Astrocyte (in vitro differentiated cells and primary cell): Measurements from ENCODE around the gene GABBR2. TPM values are rescaled to one million over a fixed set of nuclear protein-coding genes. Genes with fewer than 3 reads are reported as not detected.

ENCODE experiments used
- DNase-seq: peaks from one replicate; pipeline ENCODE4 v3.0.0-alpha.2; 2010; ENCODE audit warnings: low read depth
- FAIRE-seq: peaks from 2 replicates; lab custom pipeline; 2011; peaks lifted over from hg19 to GRCh38; lab: Jason Lieb, UNC
- H2AFZ ChIP-seq: 2 replicates; pipeline ENCODE4 v1.6.0; 2012; ENCODE audit warnings: low read depth, low read length, inconsistent platforms
- H3K27ac ChIP-seq: 2 replicates; pipeline ENCODE4 v1.5.1; 2011; ENCODE audit warnings: low read depth, low read length, inconsistent platforms
- H3K27me3 ChIP-seq: 2 replicates; pipeline ENCODE4 v1.6.0; 2011; ENCODE audit warnings: low read length, inconsistent platforms; ENCODE audit not compliant: insufficient read depth
- H3K36me3 ChIP-seq: 2 replicates; pipeline ENCODE4 v1.5.1; 2011; ENCODE audit warnings: low read length, inconsistent platforms; ENCODE audit not compliant: insufficient read depth
- H3K4me1 ChIP-seq: 2 replicates; pipeline ENCODE4 v1.5.1; 2011; ENCODE audit warnings: low read length, inconsistent platforms; ENCODE audit not compliant: insufficient read depth
- H3K4me2 ChIP-seq: 2 replicates; pipeline ENCODE4 v1.6.0; 2012; ENCODE audit warnings: low read length, inconsistent platforms
- H3K4me3 ChIP-seq: 2 replicates; pipeline ENCODE4 v1.5.1; 2011; ENCODE audit warnings: low read depth, mild to moderate bottlenecking, low read length, inconsistent platforms; ENCODE audit not compliant: insufficient read depth
- H3K79me2 ChIP-seq: 2 replicates; pipeline ENCODE4 v1.6.0; 2012; ENCODE audit warnings: mild to moderate bottlenecking, low read length, inconsistent platforms; ENCODE audit not compliant: insufficient read depth
- H3K9ac ChIP-seq: 2 replicates; pipeline ENCODE4 v1.6.0; 2012; ENCODE audit warnings: mild to moderate bottlenecking, low read length, inconsistent platforms
- H3K9me3 ChIP-seq: 2 replicates; pipeline ENCODE4 v1.5.1; 2012; ENCODE audit warnings: low read depth, mild to moderate bottlenecking, low read length, inconsistent platforms; ENCODE audit not compliant: insufficient read depth
- H4K20me1 ChIP-seq: 2 replicates; pipeline ENCODE4 v1.6.0; 2012; ENCODE audit warnings: low read length, inconsistent platforms; ENCODE audit not compliant: insufficient read depth
- H3K27ac Mint-ChIP-seq: one replicate; pipeline ENCODE4 v1.8.0; 2021; ENCODE audit warnings: mild to moderate bottlenecking, mixed read lengths; ENCODE audit not compliant: unreplicated experiment
- H3K27me3 Mint-ChIP-seq: one replicate; pipeline ENCODE4 v1.8.0; 2021; ENCODE audit warnings: low read depth, mixed read lengths; ENCODE audit not compliant: unreplicated experiment
- H3K36me3 Mint-ChIP-seq: one replicate; pipeline ENCODE4 v1.8.0; 2021; ENCODE audit warnings: low read depth, mixed read lengths; ENCODE audit not compliant: unreplicated experiment
- H3K4me1 Mint-ChIP-seq: one replicate; pipeline ENCODE4 v1.8.0; 2021; ENCODE audit warnings: low read depth, mixed read lengths; ENCODE audit not compliant: unreplicated experiment
- H3K4me3 Mint-ChIP-seq: one replicate; pipeline ENCODE4 v1.8.0; 2021; ENCODE audit warnings: mild to moderate bottlenecking, moderate library complexity, mixed read lengths; ENCODE audit not compliant: unreplicated experiment
- H3K9me3 Mint-ChIP-seq: one replicate; pipeline ENCODE4 v1.8.0; 2021; ENCODE audit warnings: mild to moderate bottlenecking, mixed read lengths; ENCODE audit not compliant: unreplicated experiment
- EZH2 ChIP-seq: IDR thresholded peaks from 2 replicates; pipeline ENCODE4 v1.6.1; 2012; ENCODE audit warnings: mild to moderate bottlenecking, low read length, inconsistent platforms; ENCODE audit not compliant: insufficient read depth
- total RNA-seq: library from RNA; stranded (reverse); gene quantifications from 2 replicates; pipeline ENCODE4 v1.2.1, GENCODE V29; 2021
- TF ChIP-seq, protein P1 (sequence below): IDR thresholded peaks from 2 replicates; pipeline ENCODE4 v1.5.1; 2011; ENCODE audit warnings: low read depth, mild to moderate bottlenecking, inconsistent platforms, low read length, moderate library complexity; ENCODE audit not compliant: insufficient read depth

The GABBR2 gene
- total RNA-seq, 1 donor from 2014 or later: 2.0 TPM

GRCh38 chr9:98529841-98530240 lies 178.9 kb downstream of the GABBR2 start:
- H3K9me3 Mint-ChIP-seq: no peaks in the 10 kb centered on the region
- H3K9me3 ChIP-seq: no peaks in the 10 kb centered on the region
- no peak overlapping the region for H3K4me3 ChIP-seq
- no peaks in the 10 kb centered on the region for H3K79me2 ChIP-seq
- no peak overlapping the region for H3K4me2 ChIP-seq
- H3K27me3 ChIP-seq: no peaks in the 10 kb centered on the region
- H4K20me1 ChIP-seq: no peaks in the 10 kb centered on the region
- no peak for DNase-seq
- H2AFZ ChIP-seq: no peak overlapping the region
- H3K27me3 Mint-ChIP-seq: peaks cover 27% of the 10 kb centered on the region
- no peak overlapping the region for H3K27ac ChIP-seq
- TF ChIP-seq, protein P1, sequence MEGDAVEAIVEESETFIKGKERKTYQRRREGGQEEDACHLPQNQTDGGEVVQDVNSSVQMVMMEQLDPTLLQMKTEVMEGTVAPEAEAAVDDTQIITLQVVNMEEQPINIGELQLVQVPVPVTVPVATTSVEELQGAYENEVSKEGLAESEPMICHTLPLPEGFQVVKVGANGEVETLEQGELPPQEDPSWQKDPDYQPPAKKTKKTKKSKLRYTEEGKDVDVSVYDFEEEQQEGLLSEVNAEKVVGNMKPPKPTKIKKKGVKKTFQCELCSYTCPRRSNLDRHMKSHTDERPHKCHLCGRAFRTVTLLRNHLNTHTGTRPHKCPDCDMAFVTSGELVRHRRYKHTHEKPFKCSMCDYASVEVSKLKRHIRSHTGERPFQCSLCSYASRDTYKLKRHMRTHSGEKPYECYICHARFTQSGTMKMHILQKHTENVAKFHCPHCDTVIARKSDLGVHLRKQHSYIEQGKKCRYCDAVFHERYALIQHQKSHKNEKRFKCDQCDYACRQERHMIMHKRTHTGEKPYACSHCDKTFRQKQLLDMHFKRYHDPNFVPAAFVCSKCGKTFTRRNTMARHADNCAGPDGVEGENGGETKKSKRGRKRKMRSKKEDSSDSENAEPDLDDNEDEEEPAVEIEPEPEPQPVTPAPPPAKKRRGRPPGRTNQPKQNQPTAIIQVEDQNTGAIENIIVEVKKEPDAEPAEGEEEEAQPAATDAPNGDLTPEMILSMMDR: no peak
- no peak for TF ChIP-seq EZH2
- FAIRE-seq: no peak
- H3K27ac Mint-ChIP-seq: no peak overlapping the region
- H3K9ac ChIP-seq: no peak overlapping the region
- H3K36me3 Mint-ChIP-seq: no peaks in the 10 kb centered on the region
- H3K4me1 ChIP-seq: no peaks in the 10 kb centered on the region
- peaks cover 7% of the 10 kb centered on the region for H3K4me1 Mint-ChIP-seq
- no peak overlapping the region for H3K4me3 Mint-ChIP-seq
- H3K36me3 ChIP-seq: no peaks in the 10 kb centered on the region

DNA sequence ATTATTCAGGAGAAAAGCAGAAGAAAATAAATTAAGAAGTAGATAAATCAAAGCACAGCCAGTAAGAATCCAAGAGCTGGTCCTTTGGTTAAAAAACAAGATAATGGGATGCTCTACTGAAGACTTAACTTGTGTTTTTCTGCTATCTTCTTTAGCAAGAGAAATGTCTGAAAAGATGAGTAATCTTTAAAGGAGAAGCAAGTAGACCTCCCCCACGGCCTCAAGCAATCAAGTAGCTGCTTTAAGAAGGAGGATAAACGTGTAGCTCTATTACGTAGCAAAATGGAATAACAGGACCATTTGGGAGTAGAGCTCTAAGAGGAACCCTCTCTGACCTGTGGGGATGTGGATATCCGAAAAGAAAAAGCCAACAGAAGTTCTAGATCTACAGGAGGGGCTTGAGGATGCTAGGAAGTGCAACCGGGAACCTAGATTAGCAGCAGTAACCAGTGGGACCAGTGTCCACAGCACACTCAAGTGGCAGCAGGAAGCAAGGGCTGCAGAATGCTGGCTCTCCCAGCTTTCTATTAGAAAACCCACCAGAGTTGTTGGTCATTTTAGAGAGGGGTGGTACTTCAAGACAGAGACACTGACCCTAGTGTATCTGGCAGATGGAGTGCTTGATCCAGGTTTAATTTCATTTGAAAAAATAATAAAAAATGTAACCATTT lies 185.4 kb downstream of the GABBR2 start:
- Histone ChIP-seq H3K27me3 (no peaks in the 10 kb centered on the region), H3K9ac (no peak overlapping the region), H3K79me2 (no peaks in the 10 kb centered on the region), H2AFZ (no peak overlapping the region), H3K27ac (no peak overlapping the region), H3K4me3 (no peak overlapping the region), H4K20me1 (no peaks in the 10 kb centered on the region), H3K4me1 (peaks cover 15% of the 10 kb centered on the region), H3K4me2 (no peak overlapping the region), H3K36me3 (no peaks in the 10 kb centered on the region), H3K9me3 (no peaks in the 10 kb centered on the region)
- no peak for TF ChIP-seq EZH2
- TF ChIP-seq, protein P1: peak; percentile 18
- Mint-ChIP-seq H3K27me3 (peaks cover 2% of the 10 kb centered on the region), H3K4me1 (peaks cover 9% of the 10 kb centered on the region), H3K36me3 (no peaks in the 10 kb centered on the region), H3K27ac (no peak overlapping the region), H3K9me3 (peaks cover under 1% of the 10 kb centered on the region), H3K4me3 (no peak overlapping the region)
- FAIRE-seq (no peak), DNase-seq (no peak)

DNA sequence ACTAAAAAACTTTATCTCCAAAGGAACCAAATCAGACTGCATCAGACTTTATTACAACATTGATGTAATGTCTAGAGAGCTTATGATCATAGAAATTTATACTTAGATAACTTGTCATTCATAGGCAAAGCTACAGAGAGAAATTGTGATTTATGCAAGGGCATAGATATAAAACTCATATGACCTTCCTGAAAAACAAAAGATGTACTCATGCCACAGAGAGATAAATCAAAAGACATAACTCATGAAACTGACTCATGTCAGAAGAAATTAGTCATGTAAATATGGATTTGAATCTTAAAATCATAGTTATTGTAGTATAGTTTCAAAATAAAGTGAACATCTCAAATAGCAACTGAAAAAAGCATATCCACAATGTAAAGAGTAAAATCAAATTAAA lies 186.2 kb downstream of the GABBR2 start:
- no peaks in the 10 kb centered on the region for H3K79me2 ChIP-seq
- H3K4me1 ChIP-seq: peaks cover 15% of the 10 kb centered on the region
- peaks cover 2% of the 10 kb centered on the region for H3K9me3 Mint-ChIP-seq
- no peak overlapping the region for H3K4me3 Mint-ChIP-seq
- H3K4me1 Mint-ChIP-seq: peaks cover 9% of the 10 kb centered on the region
- H3K36me3 ChIP-seq: no peaks in the 10 kb centered on the region
- H3K27me3 Mint-ChIP-seq: peaks cover 5% of the 10 kb centered on the region
- no peak for FAIRE-seq
- TF ChIP-seq EZH2: no peak
- TF ChIP-seq, protein P1: no peak
- H3K4me2 ChIP-seq: no peak overlapping the region
- no peak overlapping the region for H3K27ac ChIP-seq
- no peaks in the 10 kb centered on the region for H3K9me3 ChIP-seq
- H3K4me3 ChIP-seq: no peak overlapping the region
- no peak overlapping the region for H3K27ac Mint-ChIP-seq
- DNase-seq: no peak
- no peaks in the 10 kb centered on the region for H3K36me3 Mint-ChIP-seq
- no peaks in the 10 kb centered on the region for H4K20me1 ChIP-seq
- H3K9ac ChIP-seq: no peak overlapping the region
- H3K27me3 ChIP-seq: no peaks in the 10 kb centered on the region
- H2AFZ ChIP-seq: no peak overlapping the region
